HepG2 (cell line): ENCODE measurements around the gene NUP54. TPM values are rescaled to one million over a fixed set of nuclear protein-coding genes. Genes with fewer than 3 reads are reported as not detected.

Experiments
- ATAC-seq: fragments of 200-7000 bp; cut with Tn5 transposase; 3 replicates; pipeline ENCODE4 v1.9.1; 2020; ENCODE audit warnings: mild to moderate bottlenecking, moderate library complexity
- BruUV-seq: library from RNA; stranded (reverse); fragments of 400-500 nt; replicated peaks from 2 replicates; lab custom pipeline; 2021; lab: Mats Ljungman, UMichigan
- CTCF ChIA-PET: fragments of 300-600 bp; formaldehyde crosslinking; extraction: SDS; loops from one replicate; lab custom pipeline; 2021; ENCODE audit warnings: low total read pairs, inconsistent platforms, low intra/inter-chr PET ratio; lab: Yijun Ruan, JAX
- POLR2A ChIA-PET: fragments of 350-600 bp; sonication (Branson Sonifier 250); formaldehyde crosslinking; loops from one replicate; lab custom pipeline; 2020; ENCODE audit warnings: antibody characterized with exemption, inconsistent platforms; lab: Yijun Ruan, JAX
- DNase-seq: peaks from one replicate; pipeline ENCODE4 v3.0.0-alpha.2; 2015; ENCODE audit warnings: low spot score
- FAIRE-seq: peaks from 3 replicates; lab custom pipeline; 2011; peaks lifted over from hg19 to GRCh38; lab: Jason Lieb, UNC
- H2AFZ ChIP-seq: one replicate; pipeline ENCODE4 v1.6.1; 2011; ENCODE audit warnings: low read length, inconsistent platforms
- H3K27ac ChIP-seq: fragments of 300-600 bp; 3 replicates; pipeline ENCODE4 v1.8.0; 2011; ENCODE audit warnings: mixed run types, mild to moderate bottlenecking, mixed read lengths, low read length, inconsistent platforms; ENCODE audit not compliant: insufficient read depth; ENCODE audit errors: extremely low read length
- H3K27me3 ChIP-seq, 2 experiments: fragments of 200-600 bp in 1 of 2; 2 replicates in 1 of 2; 3 replicates in 1 of 2; pipeline versions ENCODE4 v1.6.0 to v1.8.0; 2011; ENCODE audit warnings: low read length in 2 of 2, mild to moderate bottlenecking in 2 of 2, moderate library complexity in 2 of 2, inconsistent platforms in 1 of 2; ENCODE audit not compliant: insufficient read depth in 2 of 2, control insufficient read depth in 1 of 2
- H3K36me3 ChIP-seq, 2 experiments: fragments of 200-600 bp in 1 of 2; replicated peaks in 1 of 2; 2 replicates in 1 of 2; 3 replicates in 1 of 2; pipeline versions ENCODE4 v1.5.1 to v1.8.0; 2011; ENCODE audit warnings: low read length in 2 of 2, inconsistent platforms in 1 of 2; ENCODE audit not compliant: insufficient read depth in 2 of 2, control insufficient read depth in 1 of 2
- H3K4me1 ChIP-seq: 2 replicates; pipeline ENCODE4 v1.5.1; 2012; ENCODE audit warnings: low read length, inconsistent platforms; ENCODE audit not compliant: insufficient read depth
- H3K4me2 ChIP-seq: 2 replicates; pipeline ENCODE4 v1.6.0; 2011; ENCODE audit warnings: low read depth, low read length, inconsistent platforms
- H3K4me3 ChIP-seq, 3 experiments: fragments of 200-600 bp in 1 of 3; sonication (generic), shearing (Covaris generic) in 1 of 3; replicated peaks in 1 of 3; 2 replicates each; pipeline ENCODE4 v1.5.1; 2011 to 2016; ENCODE audit warnings: low read length in 3 of 3, inconsistent platforms in 2 of 3, low read depth in 2 of 3, mild to moderate bottlenecking in 2 of 3, control low read depth in 1 of 3, mixed read lengths in 1 of 3; ENCODE audit not compliant: insufficient read depth in 1 of 3
- H3K79me2 ChIP-seq: one replicate; pipeline ENCODE4 v1.6.1; 2011; ENCODE audit warnings: low read length, inconsistent platforms; ENCODE audit not compliant: insufficient read depth
- H3K9ac ChIP-seq: 2 replicates; pipeline ENCODE4 v1.6.0; 2011; ENCODE audit warnings: mild to moderate bottlenecking, low read depth, low read length, inconsistent platforms; ENCODE audit not compliant: insufficient read depth
- H3K9me3 ChIP-seq: 2 replicates; pipeline ENCODE4 v1.5.1; 2012; ENCODE audit warnings: mild to moderate bottlenecking, low read length
- H4K20me1 ChIP-seq: 2 replicates; pipeline ENCODE4 v1.6.0; 2011; ENCODE audit warnings: inconsistent platforms, mild to moderate bottlenecking, low read length, moderate library complexity; ENCODE audit not compliant: insufficient read depth
- ATF1 ChIP-seq: IDR thresholded peaks from 2 replicates; pipeline ENCODE4 v1.6.1; 2016; ENCODE audit warnings: mild to moderate bottlenecking, control low read depth
- PCBP2 ChIP-seq: fragments of 200-400 bp; formaldehyde crosslinking; optimal IDR thresholded peaks from 2 replicates; pipeline ENCODE3; 2018; ENCODE audit warnings: low read length, low read depth; ENCODE audit not compliant: poor library complexity, severe bottlenecking
- SKI ChIP-seq: fragments of 450-650 bp; IDR thresholded peaks from one replicate; pipeline ENCODE4 v1.6.1; 2018; ENCODE audit warnings: mild to moderate bottlenecking; ENCODE audit not compliant: partially characterized antibody
- WIZ ChIP-seq: sonication (generic); formaldehyde crosslinking; IDR thresholded peaks from 2 replicates; pipeline ENCODE4 v1.5.1; 2020; ENCODE audit warnings: mild to moderate bottlenecking, missing genetic modification reagents
- ZNF510 ChIP-seq: sonication (generic); formaldehyde crosslinking; IDR thresholded peaks from 2 replicates; pipeline ENCODE4 v1.4.0; 2020; ENCODE audit warnings: low read depth, mild to moderate bottlenecking, missing genetic modification reagents
- ZNF776 ChIP-seq: sonication (generic); formaldehyde crosslinking; IDR thresholded peaks from 2 replicates; pipeline ENCODE4 v1.4.0; 2020; ENCODE audit warnings: mild to moderate bottlenecking, missing genetic modification reagents
- WGBS: methylation state at CpG from one replicate; pipeline ENCODE4 v1.1.6; 2017; ENCODE audit warnings: low lambda C conversion rate; 5-methylcytosine and 5-hydroxymethylcytosine counted together
- in situ Hi-C: cut with HindIII; loops from 2 replicates; pipeline ENCODE4 v1.10.0; 2017; ENCODE audit warnings: low pct_unique_long_range_greater_than_20kb; ENCODE audit not compliant: extremely low pct_ligation_motif_present
- intact Hi-C: fragments of 100-400 bp; cut with micrococcal nuclease; formaldehyde crosslinking; loops from one replicate; pipeline ENCODE4 v1.10.0; 2022; ENCODE audit not compliant: unreplicated experiment
- polyA plus RNA-seq, 8 experiments: library from polyadenylated mRNA; depleted of rRNA in 3 of 8; stranded (reverse) in 7 of 8; unstranded in 1 of 8; fragments of >200 nt; fragmentation: Illumina TruSeq in 4 of 8; extraction: Trizol in 4 of 8; gene quantifications; 2 replicates each; pipeline versions ENCODE4 v1.2.1 to v1.2.3, GENCODE V29; 2011 to 2016; ENCODE audit warnings: low read depth in 4 of 8, missing spikeins in 1 of 8, mixed read lengths in 1 of 8; ENCODE audit not compliant: insufficient read depth in 1 of 8
- total RNA-seq, 5 experiments: library from RNA; depleted of rRNA; stranded (reverse); fragments of >200 nt; fragmentation: Illumina TruSeq; extraction: Trizol; gene quantifications; 2 replicates each; pipeline ENCODE4 v1.2.3, GENCODE V29; 2016; ENCODE audit warnings: low read depth in 1 of 5
- TF ChIP-seq, protein P1 (sequence below): sonication (generic); formaldehyde crosslinking; IDR thresholded peaks from 2 replicates; pipeline ENCODE4 v1.8.0; 2022; ENCODE audit warnings: missing genetic modification reagents, mild to moderate bottlenecking, inconsistent platforms, borderline replicate concordance
- TF ChIP-seq, protein P2 (sequence below): sonication (generic); formaldehyde crosslinking; IDR thresholded peaks from 2 replicates; pipeline ENCODE4 v1.4.0; 2020; ENCODE audit warnings: missing genetic modification reagents
- TF ChIP-seq, protein P3 (sequence below): sonication (generic); formaldehyde crosslinking; IDR thresholded peaks from 2 replicates; pipeline ENCODE4 v1.4.0; 2020; ENCODE audit warnings: missing genetic modification reagents

The NUP54 gene
- total and polyA plus RNA-seq, 2 of the 13 experiments (the other 11 are each of a cell fraction or from before 2014, with no cell fraction given), result 36.1 to 69.3 TPM

DNA sequence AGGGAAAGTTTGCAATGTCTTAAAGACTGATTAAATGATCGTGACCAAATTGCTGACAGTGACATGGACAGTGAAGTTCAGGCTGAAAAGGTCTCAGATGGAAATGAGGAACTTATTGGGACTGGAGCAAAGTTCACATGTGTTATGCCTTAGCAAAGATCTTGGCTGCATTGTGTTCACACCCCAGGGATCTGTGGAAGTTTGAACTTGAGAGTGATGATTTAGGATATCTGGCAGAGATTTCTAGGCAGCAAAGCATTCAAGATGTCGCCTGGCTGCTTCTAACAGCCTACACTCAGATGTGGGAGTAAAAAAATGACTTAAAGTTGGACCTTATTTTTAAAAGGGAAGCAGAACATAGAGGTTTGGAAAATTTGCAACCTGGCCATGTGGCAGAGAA is 44.0 kb upstream of the NUP54 start:
- Histone ChIP-seq H3K4me1 (peaks cover 29% of the 10 kb centered on the region), H3K4me2 (no peak overlapping the region), H3K27me3 (no peaks in the 10 kb centered on the region), H3K9me3 (no peaks in the 10 kb centered on the region), H3K9ac (no peak overlapping the region), H3K36me3 (peaks cover 9 to 42% of the 10 kb centered on the region in 2 experiments; a peak in 4 of 5 replicates), H3K79me2 (peaks cover 2% of the 10 kb centered on the region), H3K27ac (no peak overlapping the region), H2AFZ (no peak overlapping the region), H3K4me3 (no peak overlapping the region), H4K20me1 (no peaks in the 10 kb centered on the region)
- no TSS peak for BruUV-seq
- CTCF ChIA-PET, result no interaction called here
- POLR2A ChIA-PET, result no interaction called here
- no peak for FAIRE-seq
- no peak for ATAC-seq
- DNase-seq, result no peak
- intact Hi-C loops, result no loop called here
- TF ChIP-seq ZNF510 (CRISPR knock-in tag), result no peak
- TF ChIP-seq WIZ (CRISPR knock-in tag), result no peak
- TF ChIP-seq, protein P1, sequence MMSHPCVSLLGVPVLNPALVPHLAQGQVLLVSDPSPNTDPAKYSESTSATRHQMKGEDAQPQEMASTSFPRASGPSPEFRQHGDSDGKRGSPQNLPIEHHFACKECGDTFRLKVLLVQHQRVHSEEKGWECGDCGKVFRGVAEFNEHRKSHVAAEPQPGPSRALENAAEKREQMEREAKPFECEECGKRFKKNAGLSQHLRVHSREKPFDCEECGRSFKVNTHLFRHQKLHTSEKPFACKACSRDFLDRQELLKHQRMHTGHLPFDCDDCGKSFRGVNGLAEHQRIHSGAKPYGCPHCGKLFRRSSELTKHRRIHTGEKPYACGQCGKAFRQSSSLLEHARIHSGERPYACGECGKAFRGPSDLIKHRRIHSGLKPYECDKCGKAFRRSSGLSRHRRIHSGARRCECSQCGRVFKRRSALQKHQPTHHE (CRISPR knock-in tag), result no peak
- 98% methylated on average over 2 of the region's 2 CpGs for whole genome bisulfite sequencing
- in situ Hi-C loops, result no loop called here

DNA sequence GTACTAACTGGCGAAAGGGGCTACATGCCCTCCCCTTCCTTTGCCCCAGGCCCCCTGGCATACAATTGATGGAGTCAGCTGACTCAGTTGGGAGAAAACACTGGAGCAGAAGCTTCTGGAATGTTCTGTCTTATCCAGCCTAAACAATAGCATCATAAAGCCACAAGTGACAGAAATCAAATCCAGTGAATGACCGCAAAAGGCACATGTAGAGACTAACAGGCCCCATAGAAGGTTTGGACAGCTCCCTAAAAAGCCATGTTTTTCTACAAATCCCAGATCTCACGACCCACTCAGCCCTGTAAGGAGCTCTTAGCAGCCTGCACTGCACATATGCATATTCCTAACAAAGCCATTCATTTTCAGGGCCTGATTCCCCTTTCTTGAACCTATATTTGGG is 40.4 kb upstream of the NUP54 start:
- in situ Hi-C loops, result no loop called here
- no peak overlapping the region for H3K4me3 ChIP-seq
- intact Hi-C loops, result no loop called here
- ATAC-seq, result no peak
- H3K9me3 ChIP-seq, result no peaks in the 10 kb centered on the region
- no peak overlapping the region for H3K27ac ChIP-seq
- H3K27me3 ChIP-seq, result no peaks in the 10 kb centered on the region
- TF ChIP-seq PCBP2 (no peak), SKI (no peak), ATF1 (no peak), ZNF776 (CRISPR knock-in tag) (no peak)
- TF ChIP-seq, protein P2, sequence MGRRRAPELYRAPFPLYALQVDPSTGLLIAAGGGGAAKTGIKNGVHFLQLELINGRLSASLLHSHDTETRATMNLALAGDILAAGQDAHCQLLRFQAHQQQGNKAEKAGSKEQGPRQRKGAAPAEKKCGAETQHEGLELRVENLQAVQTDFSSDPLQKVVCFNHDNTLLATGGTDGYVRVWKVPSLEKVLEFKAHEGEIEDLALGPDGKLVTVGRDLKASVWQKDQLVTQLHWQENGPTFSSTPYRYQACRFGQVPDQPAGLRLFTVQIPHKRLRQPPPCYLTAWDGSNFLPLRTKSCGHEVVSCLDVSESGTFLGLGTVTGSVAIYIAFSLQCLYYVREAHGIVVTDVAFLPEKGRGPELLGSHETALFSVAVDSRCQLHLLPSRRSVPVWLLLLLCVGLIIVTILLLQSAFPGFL (CRISPR knock-in tag), result no peak
- TF ChIP-seq, protein P3, sequence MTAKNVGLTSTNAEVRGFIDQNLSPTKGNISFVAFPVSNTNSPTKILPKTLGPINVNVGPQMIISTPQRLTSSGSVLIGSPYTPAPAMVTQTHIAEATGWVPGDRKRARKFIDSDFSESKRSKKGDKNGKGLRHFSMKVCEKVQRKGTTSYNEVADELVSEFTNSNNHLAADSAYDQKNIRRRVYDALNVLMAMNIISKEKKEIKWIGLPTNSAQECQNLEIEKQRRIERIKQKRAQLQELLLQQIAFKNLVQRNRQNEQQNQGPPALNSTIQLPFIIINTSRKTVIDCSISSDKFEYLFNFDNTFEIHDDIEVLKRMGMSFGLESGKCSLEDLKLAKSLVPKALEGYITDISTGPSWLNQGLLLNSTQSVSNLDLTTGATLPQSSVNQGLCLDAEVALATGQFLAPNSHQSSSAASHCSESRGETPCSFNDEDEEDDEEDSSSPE (CRISPR knock-in tag), result no peak
- H3K4me1 ChIP-seq, result peaks cover 19% of the 10 kb centered on the region
- H3K79me2 ChIP-seq, result no peaks in the 10 kb centered on the region
- BruUV-seq, result no TSS peak
- no peak overlapping the region for H3K9ac ChIP-seq
- no peak for DNase-seq
- WGBS, result 93% methylated on average over 2 of the region's 3 CpGs
- no peak overlapping the region for H2AFZ ChIP-seq
- POLR2A ChIA-PET, result no interaction called here
- no peak for FAIRE-seq
- CTCF ChIA-PET, result no interaction called here
- H3K36me3 ChIP-seq, result peaks cover 10 to 34% of the 10 kb centered on the region in 2 experiments
- H3K4me2 ChIP-seq, result no peak overlapping the region
- H4K20me1 ChIP-seq, result no peaks in the 10 kb centered on the region
